Measurements from ENCODE around the gene CHRNG. TPM values are rescaled to one million over a fixed set of nuclear protein-coding genes. Genes with fewer than 3 reads are reported as not detected.
A peak's percentile ranks its signal among the peaks of the same experiment; 100 is the strongest.

Gene CHRNG
- total and polyA plus RNA-seq, 2 donors (not counting 1 experiment from before 2014, with no cell fraction given), result not detected

DNA sequence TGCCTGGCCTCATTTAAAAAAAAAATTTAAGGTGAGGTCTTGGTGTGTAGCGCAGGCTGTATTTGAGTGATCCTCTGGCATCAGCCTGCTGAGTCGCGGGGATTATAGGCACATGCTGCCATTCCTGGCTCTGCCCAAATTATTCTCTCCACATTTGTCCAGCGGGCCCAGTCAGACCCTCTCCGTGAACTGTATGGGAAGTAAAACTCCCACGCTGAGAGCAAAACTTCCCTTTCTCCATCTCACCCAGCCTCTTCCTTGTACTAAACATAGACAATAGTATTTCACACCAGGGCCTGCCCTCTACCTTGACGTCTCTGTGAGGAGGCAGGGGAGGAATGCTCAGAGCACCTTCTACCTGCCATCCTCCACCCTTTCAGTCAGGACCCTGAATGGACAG, 48.0 kb downstream of the CHRNG start:
- Histone ChIP-seq H3K36me3 (ENCODE audit: control insufficient read depth, insufficient read depth, low read length) (no peaks in the 10 kb centered on the region), H4K20me1 (ENCODE audit: control insufficient read depth, extremely low read depth, insufficient read depth, low read length) (no peaks in the 10 kb centered on the region), H3K4me1 (ENCODE audit: control insufficient read depth, extremely low read depth, insufficient read depth, low read length) (peaks cover 3% of the 10 kb centered on the region), H3K79me2 (ENCODE audit: control insufficient read depth, insufficient read depth, low read length) (no peaks in the 10 kb centered on the region), H3K27ac (ENCODE audit: insufficient read depth, low read length) (no peak overlapping the region), H3K4me2 (ENCODE audit: extremely low read depth, insufficient read depth, low read length) (no peak overlapping the region), H3K4me3 (replicated peaks in 1 of 4; ENCODE audit: control extremely low read depth in 1 of 4, insufficient read depth in 1 of 4, low read depth in 3 of 4, low read length in 4 of 4) (no peak overlapping the region), H3K9ac (ENCODE audit: insufficient read depth, low read length) (no peak overlapping the region), H2AFZ (ENCODE audit: low read length) (no peak overlapping the region), H3K9me3 (ENCODE audit: control insufficient read depth, insufficient read depth, low read depth, low read length) (no peaks in the 10 kb centered on the region), H3K27me3 (ENCODE audit: control insufficient read depth, insufficient read depth, low read length) (no peaks in the 10 kb centered on the region)
- TF ChIP-seq EZH2 (IDR thresholded peaks at IDR 0.05; ENCODE audit: low read length, missing control alignments) (no peak), CTCF (conservative IDR thresholded peaks at IDR 0.05 in 1 of 2, IDR thresholded peaks at IDR 0.05 in 1 of 2; ENCODE audit: low read depth in 1 of 2, low read length in 2 of 2) (no peak)
- DNase-seq (ENCODE audit: low read depth in 2 of 2), result no peak

DNA sequence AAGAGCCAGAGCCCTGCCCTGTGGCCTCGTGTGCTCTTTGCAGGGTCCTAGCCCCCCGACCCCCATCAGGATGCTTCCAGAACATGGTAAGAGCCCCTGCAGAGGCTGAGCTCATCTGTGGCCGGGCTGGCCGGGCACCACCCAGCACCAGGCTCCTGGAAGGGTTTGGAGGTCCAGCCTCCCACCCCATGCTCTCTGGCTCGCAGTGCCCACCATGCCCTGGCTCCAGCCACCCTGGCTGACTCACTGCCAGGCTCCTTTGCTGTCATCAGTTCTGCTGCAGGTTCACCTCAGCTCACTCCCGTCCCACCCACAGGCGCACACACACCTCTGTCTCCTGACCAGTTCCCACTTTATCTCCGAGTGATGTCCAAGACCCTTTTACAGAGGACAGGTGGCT, 48.5 kb downstream of the CHRNG start:
- Histone ChIP-seq H3K4me2 (ENCODE audit: extremely low read depth, insufficient read depth, low read length) (no peak overlapping the region), H3K9me3 (ENCODE audit: control insufficient read depth, insufficient read depth, low read depth, low read length) (no peaks in the 10 kb centered on the region), H3K27ac (ENCODE audit: insufficient read depth, low read length) (no peak overlapping the region), H3K4me1 (ENCODE audit: control insufficient read depth, extremely low read depth, insufficient read depth, low read length) (peaks cover 3% of the 10 kb centered on the region), H3K4me3 (replicated peaks in 1 of 4; ENCODE audit: control extremely low read depth in 1 of 4, insufficient read depth in 1 of 4, low read depth in 3 of 4, low read length in 4 of 4) (no peak overlapping the region), H3K36me3 (ENCODE audit: control insufficient read depth, insufficient read depth, low read length) (no peaks in the 10 kb centered on the region), H3K9ac (ENCODE audit: insufficient read depth, low read length) (no peak overlapping the region), H4K20me1 (ENCODE audit: control insufficient read depth, extremely low read depth, insufficient read depth, low read length) (no peaks in the 10 kb centered on the region), H3K27me3 (ENCODE audit: control insufficient read depth, insufficient read depth, low read length) (no peaks in the 10 kb centered on the region), H3K79me2 (ENCODE audit: control insufficient read depth, insufficient read depth, low read length) (no peaks in the 10 kb centered on the region), H2AFZ (ENCODE audit: low read length) (no peak overlapping the region)
- TF ChIP-seq EZH2 (IDR thresholded peaks at IDR 0.05; ENCODE audit: low read length, missing control alignments), result no peak
- TF ChIP-seq CTCF (conservative IDR thresholded peaks at IDR 0.05 in 1 of 2, IDR thresholded peaks at IDR 0.05 in 1 of 2; ENCODE audit: low read depth in 1 of 2, low read length in 2 of 2), result no peak
- DNase-seq (ENCODE audit: low read depth in 2 of 2), result no peak

- no peaks in the 10 kb centered on the region for H3K9me3 ChIP-seq (ENCODE audit: control insufficient read depth, insufficient read depth, low read depth, low read length)
- H3K4me3 ChIP-seq (replicated peaks in 1 of 4; ENCODE audit: control extremely low read depth in 1 of 4, insufficient read depth in 1 of 4, low read depth in 3 of 4, low read length in 4 of 4), result no peak overlapping the region
- peak; percentile 79 to 88 for DNase-seq (ENCODE audit: low read depth in 2 of 2)
- no peak overlapping the region for H2AFZ ChIP-seq (ENCODE audit: low read length)
- no peak overlapping the region for H3K27ac ChIP-seq (ENCODE audit: insufficient read depth, low read length)
- no peak for TF ChIP-seq EZH2 (IDR thresholded peaks at IDR 0.05; ENCODE audit: low read length, missing control alignments)
- TF ChIP-seq CTCF (conservative IDR thresholded peaks at IDR 0.05 in 1 of 2, IDR thresholded peaks at IDR 0.05 in 1 of 2; ENCODE audit: low read depth in 1 of 2, low read length in 2 of 2), result no peak
- H4K20me1 ChIP-seq (ENCODE audit: control insufficient read depth, extremely low read depth, insufficient read depth, low read length), result no peaks in the 10 kb centered on the region
- no peak overlapping the region for H3K9ac ChIP-seq (ENCODE audit: insufficient read depth, low read length)
- H3K79me2 ChIP-seq (ENCODE audit: control insufficient read depth, insufficient read depth, low read length), result no peaks in the 10 kb centered on the region
- H3K36me3 ChIP-seq (ENCODE audit: control insufficient read depth, insufficient read depth, low read length), result no peaks in the 10 kb centered on the region
- no peaks in the 10 kb centered on the region for H3K27me3 ChIP-seq (ENCODE audit: control insufficient read depth, insufficient read depth, low read length)
- peaks cover 7% of the 10 kb centered on the region for H3K4me1 ChIP-seq (ENCODE audit: control insufficient read depth, extremely low read depth, insufficient read depth, low read length)
- no peak overlapping the region for H3K4me2 ChIP-seq (ENCODE audit: extremely low read depth, insufficient read depth, low read length)
Observed at GRCh38 chr2:232588680-232589585, 49.4 kb downstream of the CHRNG start.
